PFSK-1 (cell line): ENCODE data around the gene FGF5. TPM values are rescaled to one million over a fixed set of nuclear protein-coding genes. Genes with fewer than 3 reads are reported as not detected.

Source experiments
- FOXP2 ChIP-seq: optimal IDR thresholded peaks from 2 replicates; pipeline ENCODE3; 2011; ENCODE audit warnings: borderline replicate concordance, control low read depth, inconsistent platforms; ENCODE audit not compliant: insufficient read depth; ENCODE audit errors: extremely low read length, extremely low read depth
- POLR2AphosphoS5 ChIP-seq: IDR thresholded peaks from 2 replicates; pipeline ENCODE4 v1.6.1; 2012; ENCODE audit warnings: low read depth, mild to moderate bottlenecking, control low read depth, low read length, moderate library complexity
- SIN3A ChIP-seq: IDR thresholded peaks from 2 replicates; pipeline ENCODE4 v1.6.1; 2012; ENCODE audit warnings: mild to moderate bottlenecking, low read length, moderate library complexity, borderline replicate concordance; ENCODE audit not compliant: insufficient read depth
- TAF1 ChIP-seq: IDR thresholded peaks from 2 replicates; pipeline ENCODE4 v1.6.1; 2012; ENCODE audit warnings: low read length, control low read depth, borderline replicate concordance; ENCODE audit not compliant: insufficient read depth
- polyA plus RNA-seq: library from polyadenylated mRNA; unstranded; fragments of >200 nt; gene quantifications from one replicate; pipeline ENCODE4 v1.2.1, GENCODE V29; 2012; ENCODE audit warnings: low read depth, missing spikeins; ENCODE audit not compliant: insufficient read length
- TF ChIP-seq, protein P1 (sequence below), 2 experiments: IDR thresholded peaks; 2 replicates each; pipeline versions ENCODE4 v1.6.1 to v1.8.0; 2011 to 2012; ENCODE audit warnings: low read depth in 2 of 2, low read length in 2 of 2, control low read depth in 1 of 2, inconsistent platforms in 1 of 2, mild to moderate bottlenecking in 1 of 2, moderate library complexity in 1 of 2; ENCODE audit not compliant: insufficient read depth in 1 of 2

Gene FGF5, protein sequence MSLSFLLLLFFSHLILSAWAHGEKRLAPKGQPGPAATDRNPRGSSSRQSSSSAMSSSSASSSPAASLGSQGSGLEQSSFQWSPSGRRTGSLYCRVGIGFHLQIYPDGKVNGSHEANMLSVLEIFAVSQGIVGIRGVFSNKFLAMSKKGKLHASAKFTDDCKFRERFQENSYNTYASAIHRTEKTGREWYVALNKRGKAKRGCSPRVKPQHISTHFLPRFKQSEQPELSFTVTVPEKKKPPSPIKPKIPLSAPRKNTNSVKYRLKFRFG
- polyA plus RNA-seq, result not detected

DNA sequence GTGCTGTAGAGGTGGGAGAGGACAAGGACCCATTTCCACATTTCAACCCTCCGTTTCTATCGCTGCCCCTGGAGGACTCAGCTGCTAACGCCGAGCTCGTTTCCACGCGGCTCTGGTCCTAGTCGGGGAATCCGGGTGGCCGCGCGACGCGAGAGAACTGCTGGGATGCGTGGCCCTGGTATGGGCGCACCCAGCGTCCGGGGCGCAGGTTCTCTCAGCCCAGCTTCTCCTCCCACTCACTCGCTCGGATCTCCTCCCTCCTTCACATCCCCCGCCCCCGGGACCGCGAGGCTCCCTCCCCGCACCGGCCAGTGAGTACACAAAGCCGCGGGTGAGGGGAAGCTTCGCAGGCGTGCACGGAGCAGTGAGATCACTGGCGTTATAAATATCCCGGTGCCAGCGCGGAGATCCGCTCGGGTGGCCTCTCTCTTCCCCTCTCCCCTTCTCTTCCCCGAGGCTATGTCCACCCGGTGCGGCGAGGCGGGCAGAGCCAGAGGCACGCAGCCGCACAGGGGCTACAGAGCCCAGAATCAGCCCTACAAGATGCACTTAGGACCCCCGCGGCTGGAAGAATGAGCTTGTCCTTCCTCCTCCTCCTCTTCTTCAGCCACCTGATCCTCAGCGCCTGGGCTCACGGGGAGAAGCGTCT lies at the start of gene FGF5:
Gene FGF5, plus strand, starts transcription at position 412 of the 649 bp plus-strand sequence. Its CDS starts 161 bp downstream, at position 573.
- TF ChIP-seq SIN3A, result no peak

DNA sequence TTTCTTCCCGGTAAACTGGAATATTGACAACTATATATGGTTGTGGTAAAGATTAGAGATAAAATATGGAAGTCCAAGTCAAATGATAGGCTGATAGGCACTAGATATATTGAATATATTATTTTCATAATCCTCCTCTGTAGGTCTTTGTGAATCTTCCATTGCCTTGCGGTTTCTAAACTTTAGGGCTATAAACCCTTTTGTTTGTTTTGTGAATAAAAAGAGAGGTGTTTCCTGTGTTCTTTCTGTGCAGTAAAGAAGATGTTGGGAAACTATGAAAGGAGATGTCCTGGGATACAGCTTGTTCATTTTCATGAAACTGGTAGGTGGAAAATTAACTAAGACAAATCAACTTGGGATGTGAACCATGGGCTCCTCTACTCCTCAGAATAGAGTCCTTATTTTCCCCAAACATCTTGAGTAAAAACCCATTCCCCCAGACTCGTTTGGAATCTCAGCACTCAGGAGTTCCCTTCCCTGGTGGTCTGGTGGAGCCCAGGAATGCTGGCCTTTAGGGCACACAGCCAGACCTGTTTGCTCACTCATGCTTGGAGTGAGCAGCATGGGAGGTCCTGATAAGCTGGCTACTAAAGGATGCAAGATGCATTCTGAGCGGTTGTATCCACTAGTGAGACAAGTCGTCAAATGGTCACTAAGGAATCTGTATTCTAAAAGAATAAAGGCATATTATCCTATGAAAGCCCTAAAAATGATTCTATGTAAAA lies 47.0 kb upstream of the FGF5 start:
- no peak for TF ChIP-seq FOXP2
- TF ChIP-seq, protein P1, sequence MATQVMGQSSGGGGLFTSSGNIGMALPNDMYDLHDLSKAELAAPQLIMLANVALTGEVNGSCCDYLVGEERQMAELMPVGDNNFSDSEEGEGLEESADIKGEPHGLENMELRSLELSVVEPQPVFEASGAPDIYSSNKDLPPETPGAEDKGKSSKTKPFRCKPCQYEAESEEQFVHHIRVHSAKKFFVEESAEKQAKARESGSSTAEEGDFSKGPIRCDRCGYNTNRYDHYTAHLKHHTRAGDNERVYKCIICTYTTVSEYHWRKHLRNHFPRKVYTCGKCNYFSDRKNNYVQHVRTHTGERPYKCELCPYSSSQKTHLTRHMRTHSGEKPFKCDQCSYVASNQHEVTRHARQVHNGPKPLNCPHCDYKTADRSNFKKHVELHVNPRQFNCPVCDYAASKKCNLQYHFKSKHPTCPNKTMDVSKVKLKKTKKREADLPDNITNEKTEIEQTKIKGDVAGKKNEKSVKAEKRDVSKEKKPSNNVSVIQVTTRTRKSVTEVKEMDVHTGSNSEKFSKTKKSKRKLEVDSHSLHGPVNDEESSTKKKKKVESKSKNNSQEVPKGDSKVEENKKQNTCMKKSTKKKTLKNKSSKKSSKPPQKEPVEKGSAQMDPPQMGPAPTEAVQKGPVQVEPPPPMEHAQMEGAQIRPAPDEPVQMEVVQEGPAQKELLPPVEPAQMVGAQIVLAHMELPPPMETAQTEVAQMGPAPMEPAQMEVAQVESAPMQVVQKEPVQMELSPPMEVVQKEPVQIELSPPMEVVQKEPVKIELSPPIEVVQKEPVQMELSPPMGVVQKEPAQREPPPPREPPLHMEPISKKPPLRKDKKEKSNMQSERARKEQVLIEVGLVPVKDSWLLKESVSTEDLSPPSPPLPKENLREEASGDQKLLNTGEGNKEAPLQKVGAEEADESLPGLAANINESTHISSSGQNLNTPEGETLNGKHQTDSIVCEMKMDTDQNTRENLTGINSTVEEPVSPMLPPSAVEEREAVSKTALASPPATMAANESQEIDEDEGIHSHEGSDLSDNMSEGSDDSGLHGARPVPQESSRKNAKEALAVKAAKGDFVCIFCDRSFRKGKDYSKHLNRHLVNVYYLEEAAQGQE (IDR thresholded peaks at IDR 0.05; ENCODE audit: insufficient read depth in 1 of 2, low read depth in 2 of 2, low read length in 2 of 2), result no peak
- no peak for TF ChIP-seq SIN3A
- TF ChIP-seq POLR2AphosphoS5, result no peak

DNA sequence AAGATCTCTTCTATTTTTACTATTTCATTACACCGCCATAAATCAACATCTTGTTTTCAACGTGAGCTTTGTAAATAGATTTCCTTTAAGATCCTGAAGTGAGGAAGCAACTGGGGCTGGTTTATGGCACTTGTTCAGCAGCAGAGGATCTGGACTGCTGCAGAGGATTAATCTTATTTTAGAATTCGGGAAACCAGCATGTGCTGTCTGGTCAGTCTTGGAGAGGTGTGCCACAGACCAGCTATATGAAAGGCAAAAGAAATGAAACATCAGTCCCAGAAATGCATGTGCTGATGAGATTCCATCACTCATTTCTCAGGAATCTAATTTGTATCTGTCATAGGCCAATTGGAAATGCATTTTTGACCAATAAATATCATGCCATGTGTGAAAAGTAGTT lies 45.8 kb upstream of the FGF5 start:
- TF ChIP-seq TAF1 (no peak), SIN3A (no peak), POLR2AphosphoS5 (no peak), FOXP2 (no peak)
- TF ChIP-seq, protein P1 (IDR thresholded peaks at IDR 0.05; ENCODE audit: insufficient read depth in 1 of 2, low read depth in 2 of 2, low read length in 2 of 2), result no peak

DNA sequence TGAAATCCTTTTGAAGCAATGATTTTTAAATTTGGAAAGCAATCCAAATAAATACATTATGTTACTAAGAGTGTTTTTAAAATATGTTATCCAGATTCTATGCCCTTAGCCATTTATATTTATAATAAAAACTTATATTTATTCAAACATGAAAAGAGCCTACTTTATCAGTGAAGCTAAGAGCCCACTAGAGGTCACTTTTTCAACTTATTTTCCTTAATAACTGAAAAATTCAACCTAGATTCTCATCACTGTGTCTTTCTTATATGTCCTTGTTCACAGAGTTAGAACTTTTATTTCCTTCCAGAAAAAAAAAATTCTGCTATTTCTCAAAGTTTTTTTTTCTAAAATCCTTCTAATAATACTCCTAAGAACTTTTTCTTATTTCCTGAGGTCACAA lies 45.3 kb upstream of the FGF5 start:
- TF ChIP-seq FOXP2 (no peak), TAF1 (no peak), POLR2AphosphoS5 (no peak), SIN3A (no peak)
- TF ChIP-seq, protein P1 (IDR thresholded peaks at IDR 0.05; ENCODE audit: insufficient read depth in 1 of 2, low read depth in 2 of 2, low read length in 2 of 2), result no peak

DNA sequence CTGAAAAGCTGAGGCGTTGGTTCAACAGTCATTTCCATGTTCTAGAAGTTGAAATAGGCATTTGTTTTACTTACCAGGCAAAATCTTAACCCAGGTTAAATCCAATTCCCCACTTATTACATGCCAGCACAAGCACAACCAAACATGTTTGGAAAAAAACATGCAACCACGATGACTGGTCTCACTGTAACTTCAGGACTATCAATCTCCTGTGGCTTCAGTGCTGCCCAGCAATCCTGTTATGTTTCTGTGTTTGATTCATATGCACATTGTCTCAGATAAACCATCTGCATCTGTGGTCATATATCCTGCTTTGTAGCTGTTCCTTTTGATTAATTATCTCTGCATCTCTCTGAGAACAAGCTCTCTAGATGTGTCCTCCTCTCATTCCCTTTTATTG lies 40.9 kb upstream of the FGF5 start:
- no peak for TF ChIP-seq FOXP2
- TF ChIP-seq, protein P1 (IDR thresholded peaks at IDR 0.05; ENCODE audit: insufficient read depth in 1 of 2, low read depth in 2 of 2, low read length in 2 of 2), result no peak
- TF ChIP-seq TAF1, result no peak
- TF ChIP-seq POLR2AphosphoS5, result no peak
- no peak for TF ChIP-seq SIN3A
